ENCODE data around the gene CSMD2. TPM values are rescaled to one million over a fixed set of nuclear protein-coding genes. Genes with fewer than 3 reads are reported as not detected.

CSMD2 gene
- total RNA-seq, 1 experiment from 2014 or later = not detected

GRCh38 chr1:33541966-33542365 lies 623.1 kb downstream of the CSMD2 start:
- no peak overlapping the region for H3K27ac ChIP-seq
- no peak overlapping the region for H2AFZ ChIP-seq
- no peaks in the 10 kb centered on the region for H4K20me1 ChIP-seq (ENCODE audit: insufficient read depth)
- intact Hi-C loops (cut with micrococcal nuclease; ENCODE audit: unreplicated experiment) = no loop called here
- CTCF ChIA-PET = no interaction called here
- no peak overlapping the region for H3K4me3 ChIP-seq
- H3K36me3 ChIP-seq (ENCODE audit: low read depth) = no peaks in the 10 kb centered on the region
- no peak overlapping the region for H3K4me2 ChIP-seq
- peaks cover 88% of the 10 kb centered on the region for H3K27me3 ChIP-seq (ENCODE audit: insufficient read depth, low read depth)
- no peak for DNase-seq
- BruUV-seq (replicated peaks) = no TSS peak
- H3K79me2 ChIP-seq (ENCODE audit: low read depth) = no peaks in the 10 kb centered on the region
- no peaks in the 10 kb centered on the region for H3K4me1 ChIP-seq (replicated peaks; ENCODE audit: insufficient read depth)
- POLR2A ChIA-PET (ENCODE audit: unreplicated experiment) = no interaction called here
- H3F3A ChIP-seq (ENCODE audit: insufficient read depth, low read depth) = no peaks in the 10 kb centered on the region
- TF ChIP-seq CTCF (conservative IDR thresholded peaks at IDR 0.05) (no peak), EZH2 (IDR thresholded peaks at IDR 0.05; ENCODE audit: low read depth) (no peak)
- H3K9me3 ChIP-seq (ENCODE audit: insufficient read depth, low read depth) = no peaks in the 10 kb centered on the region
- no peaks in the 10 kb centered on the region for H3K9me2 ChIP-seq (ENCODE audit: insufficient read depth)

GRCh38 chr1:33537885-33538284 lies 627.1 kb downstream of the CSMD2 start:
- intact Hi-C loops (cut with micrococcal nuclease; ENCODE audit: unreplicated experiment) = no loop called here
- CTCF ChIA-PET = no interaction called here

GRCh38 chr1:33535334-33535733 lies 629.7 kb downstream of the CSMD2 start:
- H3K79me2 ChIP-seq (ENCODE audit: low read depth) = no peaks in the 10 kb centered on the region
- H3K9me2 ChIP-seq (ENCODE audit: insufficient read depth) = no peaks in the 10 kb centered on the region
- no peaks in the 10 kb centered on the region for H3F3A ChIP-seq (ENCODE audit: insufficient read depth, low read depth)
- ChIA-PET CTCF (no interaction called here), POLR2A (ENCODE audit: unreplicated experiment) (interaction anchor here (0.6 kb wide), 1 partner anchor 13 kb away, joined by 4 read pairs; no protein-coding TSS in a partner anchor)
- no peak for DNase-seq
- TF ChIP-seq EZH2 (IDR thresholded peaks at IDR 0.05; ENCODE audit: low read depth) (no peak), CTCF (conservative IDR thresholded peaks at IDR 0.05) (no peak)
- H3K4me3 ChIP-seq = no peak overlapping the region
- no peak overlapping the region for H3K27ac ChIP-seq
- no peak overlapping the region for H3K4me2 ChIP-seq
- H2AFZ ChIP-seq = no peak overlapping the region
- H3K36me3 ChIP-seq (ENCODE audit: low read depth) = no peaks in the 10 kb centered on the region
- no peaks in the 10 kb centered on the region for H3K9me3 ChIP-seq (ENCODE audit: insufficient read depth, low read depth)
- intact Hi-C loops (cut with micrococcal nuclease; ENCODE audit: unreplicated experiment) = no loop called here
- H4K20me1 ChIP-seq (ENCODE audit: insufficient read depth) = no peaks in the 10 kb centered on the region
- BruUV-seq (replicated peaks) = no TSS peak
- H3K27me3 ChIP-seq (ENCODE audit: insufficient read depth, low read depth) = peaks cover 99% of the 10 kb centered on the region
- no peaks in the 10 kb centered on the region for H3K4me1 ChIP-seq (replicated peaks; ENCODE audit: insufficient read depth)

More at GRCh38 chr1:33537885-33538284, 627.1 kb downstream of the CSMD2 start:
- Histone ChIP-seq H3K4me1 (replicated peaks; ENCODE audit: insufficient read depth) (no peaks in the 10 kb centered on the region), H3K27me3 (ENCODE audit: insufficient read depth, low read depth) (peaks cover 98% of the 10 kb centered on the region), H4K20me1 (ENCODE audit: insufficient read depth) (no peaks in the 10 kb centered on the region), H3F3A (ENCODE audit: insufficient read depth, low read depth) (no peaks in the 10 kb centered on the region), H3K4me2 (no peak overlapping the region), H3K4me3 (no peak overlapping the region), H3K9me3 (ENCODE audit: insufficient read depth, low read depth) (no peaks in the 10 kb centered on the region), H3K9me2 (ENCODE audit: insufficient read depth) (no peaks in the 10 kb centered on the region), H2AFZ (no peak overlapping the region), H3K27ac (no peak overlapping the region), H3K79me2 (ENCODE audit: low read depth) (no peaks in the 10 kb centered on the region), H3K36me3 (ENCODE audit: low read depth) (no peaks in the 10 kb centered on the region)
- DNase-seq = no peak
- BruUV-seq (replicated peaks) = no TSS peak
- POLR2A ChIA-PET (ENCODE audit: unreplicated experiment) = no interaction called here
- TF ChIP-seq EZH2 (IDR thresholded peaks at IDR 0.05; ENCODE audit: low read depth) = no peak
- TF ChIP-seq CTCF (conservative IDR thresholded peaks at IDR 0.05) = no peak

All from PC-9 (cell line).